K562 (cell line): ENCODE data around the gene TREM1. TPM values are rescaled to one million over a fixed set of nuclear protein-coding genes. Genes with fewer than 3 reads are reported as not detected.

Source experiments
- ATAC-seq: fragments of 200-7000 bp; cut with Tn5 transposase; 3 replicates; pipeline ENCODE4 v1.9.1; 2020; ENCODE audit warnings: moderate library complexity
- BruUV-seq: library from RNA; stranded (reverse); fragments of 400-500 nt; replicated peaks from 2 replicates; lab custom pipeline; 2021; lab: Mats Ljungman, UMichigan
- CTCF ChIA-PET: fragments of 300-600 bp; formaldehyde crosslinking; extraction: SDS; loops from one replicate; lab custom pipeline; 2021; ENCODE audit warnings: low intra/inter-chr PET ratio; lab: Yijun Ruan, JAX
- POLR2A ChIA-PET: fragments of 300-600, 350-650 bp; sonication (Branson Sonifier 250); formaldehyde crosslinking; extraction: SDS; loops from one replicate; lab custom pipeline; 2021; ENCODE audit warnings: antibody characterized with exemption, inconsistent platforms; lab: Yijun Ruan, JAX
- DNase-seq, 4 experiments: peaks; one replicate each; pipeline versions ENCODE4 v3.0.0 to v3.0.0-alpha.2; 2011 to 2018; ENCODE audit warnings: low spot score in 3 of 4, mixed read lengths in 3 of 4; ENCODE audit errors: extremely low read depth in 1 of 4
- FAIRE-seq: peaks from 2 replicates; lab custom pipeline; 2011; peaks lifted over from hg19 to GRCh38; lab: Jason Lieb, UNC
- H2AFZ ChIP-seq: 2 replicates; pipeline ENCODE4 v1.6.0; 2011; ENCODE audit warnings: low read depth, low read length, control low read depth, inconsistent platforms
- H3K27ac ChIP-seq: fragments of 200-600 bp; 3 replicates; pipeline ENCODE4 v1.8.0; 2011; ENCODE audit warnings: low read depth, mild to moderate bottlenecking, control low read depth, inconsistent platforms, low read length, moderate library complexity, mixed read lengths; ENCODE audit errors: extremely low read depth
- H3K27me3 ChIP-seq, 2 experiments: fragments of 300-600 bp in 1 of 2; 2 replicates in 1 of 2; 3 replicates in 1 of 2; pipeline versions ENCODE4 v1.6.0 to v1.8.0; 2011; ENCODE audit warnings: inconsistent platforms in 2 of 2, low read length in 2 of 2, mild to moderate bottlenecking in 1 of 2, mixed read lengths in 1 of 2, moderate library complexity in 1 of 2; ENCODE audit not compliant: control insufficient read depth in 2 of 2, insufficient read depth in 2 of 2
- H3K36me3 ChIP-seq: fragments of 300-600 bp; 3 replicates; pipeline ENCODE4 v1.8.0; 2011; ENCODE audit warnings: mild to moderate bottlenecking, low read length, inconsistent platforms; ENCODE audit not compliant: control insufficient read depth, insufficient read depth
- H3K4me1 ChIP-seq, 2 experiments: fragments of 200-600 bp in 1 of 2; replicated peaks in 1 of 2; 2 replicates in 1 of 2; 3 replicates in 1 of 2; pipeline versions ENCODE4 v1.5.1 to v1.8.0; 2011; ENCODE audit warnings: inconsistent platforms in 2 of 2, low read length in 2 of 2, mild to moderate bottlenecking in 1 of 2, mixed read lengths in 1 of 2, moderate library complexity in 1 of 2; ENCODE audit not compliant: control insufficient read depth in 2 of 2, insufficient read depth in 2 of 2
- H3K4me2 ChIP-seq: 2 replicates; pipeline ENCODE4 v1.6.1; 2011; ENCODE audit warnings: low read length, control low read depth, inconsistent platforms, mixed read lengths; ENCODE audit not compliant: insufficient read depth
- H3K4me3 ChIP-seq: fragments of 200-600 bp; sonication (generic), shearing (Covaris generic); 2 replicates; pipeline ENCODE4 v1.5.1; 2016; ENCODE audit warnings: control low read depth, inconsistent platforms
- H3K79me2 ChIP-seq: fragments of 200-600 bp; 3 replicates; pipeline ENCODE4 v1.8.0; 2011; ENCODE audit warnings: low read length, inconsistent platforms; ENCODE audit not compliant: control insufficient read depth, insufficient read depth
- H3K9ac ChIP-seq, 2 experiments: 2 replicates each; pipeline versions ENCODE4 v1.6.0 to v1.6.1; 2011; ENCODE audit warnings: low read depth in 2 of 2, low read length in 2 of 2, control low read depth in 1 of 2, inconsistent platforms in 1 of 2, mild to moderate bottlenecking in 1 of 2, mixed read lengths in 1 of 2; ENCODE audit not compliant: insufficient read depth in 1 of 2
- H3K9me1 ChIP-seq: one replicate; pipeline ENCODE4 v1.6.0; 2011; ENCODE audit warnings: inconsistent platforms, mild to moderate bottlenecking, low read length, moderate library complexity; ENCODE audit not compliant: control insufficient read depth, insufficient read depth
- H3K9me3 ChIP-seq: replicated peaks from 2 replicates; pipeline ENCODE4 v1.5.1; 2011; ENCODE audit warnings: low read depth, low read length, inconsistent platforms; ENCODE audit not compliant: control insufficient read depth, insufficient read depth
- H4K20me1 ChIP-seq: replicated peaks from 2 replicates; pipeline ENCODE4 v1.6.1; 2011; ENCODE audit warnings: low read length, inconsistent platforms, mixed read lengths; ENCODE audit not compliant: control insufficient read depth, insufficient read depth
- BRD9 ChIP-seq: fragments of 450-650 bp; IDR thresholded peaks from 2 replicates; pipeline ENCODE4 v1.6.1; 2018; ENCODE audit warnings: low read depth; ENCODE audit not compliant: partially characterized antibody
- IFI16 ChIP-seq: fragments of 250-450 bp; sonication (Bioruptor Pico); IDR thresholded peaks from 2 replicates; pipeline ENCODE4 v2.1.2; 2022; ENCODE audit warnings: mild to moderate bottlenecking, inconsistent platforms
- NFIC ChIP-seq: fragments of 450-650 bp; IDR thresholded peaks from 2 replicates; pipeline ENCODE4 v1.6.1; 2017; ENCODE audit warnings: mild to moderate bottlenecking, inconsistent platforms
- NFIX ChIP-seq: fragments of 250-450 bp; sonication (Bioruptor Pico); IDR thresholded peaks from 2 replicates; pipeline ENCODE4 v1.4.0; 2020; ENCODE audit warnings: low read depth, mild to moderate bottlenecking, moderate library complexity
- U2AF2 ChIP-seq: fragments of 200-400 bp; formaldehyde crosslinking; optimal IDR thresholded peaks from 2 replicates; pipeline ENCODE3; 2017; ENCODE audit warnings: low read depth, mild to moderate bottlenecking, low read length
- ZNF324 ChIP-seq: fragments of 250-450 bp; sonication (Bioruptor Pico); IDR thresholded peaks from 2 replicates; pipeline ENCODE4 v1.4.0; 2020; ENCODE audit warnings: mild to moderate bottlenecking
- WGBS: fragments of 100-300 bp; shearing (Covaris generic); methylation state at CpG from one replicate; pipeline ENCODE4 v1.1.6; 2016; ENCODE audit warnings: low coverage, mixed read lengths; ENCODE audit not compliant: insufficient coverage; ENCODE audit errors: missing lambda C conversion rate; 5-methylcytosine and 5-hydroxymethylcytosine counted together
- in situ Hi-C: fragments of 300-500 bp; cut with MboI; formaldehyde crosslinking; loops from 4 replicates; pipeline ENCODE4 v1.15.0; 2018; ENCODE audit warnings: inconsistent platforms, mixed read lengths
- intact Hi-C: fragments of 100-400 bp; cut with micrococcal nuclease; formaldehyde crosslinking; loops from 2 replicates; pipeline ENCODE4 v1.14.2; 2022
- polyA plus RNA-seq, 8 experiments: library from polyadenylated mRNA; depleted of rRNA in 4 of 8; stranded (reverse) in 5 of 8; unstranded in 3 of 8; fragments of >200 nt; fragmentation: Nextera tagmentation in 2 of 8; fragmentation: Illumina TruSeq in 1 of 8; extraction: Ambion mirVana in 2 of 8; extraction: Trizol in 1 of 8; gene quantifications; 2 replicates each; pipeline versions ENCODE4 v1.2.1 to v1.2.3, GENCODE V29; 2011 to 2014; ENCODE audit warnings: inconsistent platforms in 1 of 8, missing spikeins in 1 of 8
- total RNA-seq, 7 experiments: library from RNA; depleted of rRNA in 6 of 7; stranded (reverse); fragments of >200 nt in 6 of 7; fragmentation: Illumina TruSeq in 2 of 7; extraction: Trizol in 2 of 7; gene quantifications; 2 replicates each; pipeline versions ENCODE4 v1.2.1 to v1.2.3, GENCODE V29; 2011 to 2021; ENCODE audit warnings: low replicate concordance in 1 of 7

The TREM1 gene
- total and polyA plus RNA-seq, 9 of the 15 experiments (the other 6 are each of a cell fraction or from before 2014, with no cell fraction given): not detected

GRCh38 chr6:41266541-41266940 lies 19.9 kb downstream of the TREM1 start:
- Histone ChIP-seq H3K9me1 (no peaks in the 10 kb centered on the region), H3K4me2 (no peak overlapping the region), H3K4me3 (no peak overlapping the region), H3K4me1 (no peaks in the 10 kb centered on the region), H2AFZ (no peak overlapping the region), H3K36me3 (no peaks in the 10 kb centered on the region), H3K9ac (no peak overlapping the region), H3K27me3 (peaks cover 0 to 7% of the 10 kb centered on the region in 2 experiments; a peak in 2 of 5 replicates), H3K27ac (no peak overlapping the region), H3K9me3 (no peaks in the 10 kb centered on the region), H4K20me1 (no peaks in the 10 kb centered on the region), H3K79me2 (no peaks in the 10 kb centered on the region)
- intact Hi-C loops: no loop called here
- in situ Hi-C loops: no loop called here
- TF ChIP-seq U2AF2 (no peak), BRD9 (no peak), NFIC (peak; percentile 87), NFIX (peak; percentile 81)
- ChIA-PET POLR2A (no interaction called here), CTCF (no interaction called here)
- no peak for FAIRE-seq
- no TSS peak for BruUV-seq
- ATAC-seq: no peak
- no peak for DNase-seq

GRCh38 chr6:41263267-41263666 lies 23.2 kb downstream of the TREM1 start:
- WGBS: 4% methylated on average over 1 of the region's 1 CpG
- Histone ChIP-seq H3K27me3 (no peaks in the 10 kb centered on the region), H3K4me1 (no peaks in the 10 kb centered on the region), H3K9me1 (no peaks in the 10 kb centered on the region), H4K20me1 (no peaks in the 10 kb centered on the region), H2AFZ (no peak overlapping the region), H3K79me2 (no peaks in the 10 kb centered on the region), H3K9ac (no peak overlapping the region), H3K9me3 (0 out of 2 replicates have a peak, but pooled peaks cover 2% of the 10 kb centered on the region), H3K4me2 (no peak overlapping the region), H3K36me3 (no peaks in the 10 kb centered on the region), H3K4me3 (no peak overlapping the region), H3K27ac (no peak overlapping the region)
- intact Hi-C loops (no loop called here), in situ Hi-C loops (no loop called here)
- DNase-seq: no peak
- POLR2A ChIA-PET: no interaction called here
- peak; percentile 98 for TF ChIP-seq ZNF324 (CRISPR knock-in tag)
- TF ChIP-seq IFI16 (CRISPR knock-in tag): no peak
- ATAC-seq: no peak
- no peak for FAIRE-seq
- BruUV-seq: no TSS peak
- CTCF ChIA-PET: no interaction called here
